Measurements from ENCODE around the gene BAIAP3. TPM values are rescaled to one million over a fixed set of nuclear protein-coding genes. Genes with fewer than 3 reads are reported as not detected.
A peak's percentile ranks its signal among the peaks of the same experiment; 100 is the strongest.
"Not testable (repeated sequence)": the region's sequence is repeated elsewhere in the genome, so short reads cannot be mapped to it uniquely, and the experiment has no call there.

BAIAP3 gene
- total RNA-seq, 1 experiment from 2014 or later = 6.8 TPM

GRCh38 chr16:1327619-1327947 is 5.9 kb upstream of the BAIAP3 start:
- Histone ChIP-seq H2AFZ (ENCODE audit: low read length) (no peak overlapping the region), H4K5ac (ENCODE audit: insufficient read length, low read depth, low read length) (no peak overlapping the region), H3K4ac (ENCODE audit: low read depth, low read length) (no peak overlapping the region), H2BK5ac (ENCODE audit: insufficient read length, low read length) (no peak overlapping the region), H3K9me3 (ENCODE audit: control insufficient read depth, low read depth, low read length) (no peaks in the 10 kb centered on the region), H2BK120ac (ENCODE audit: low read depth, low read length, poor library complexity, severe bottlenecking) (no peak overlapping the region), H3K14ac (ENCODE audit: insufficient read depth, low read length) (no peak overlapping the region; the same call in 1 of the 2 replicates), H3K27ac (ENCODE audit: insufficient read length, low read depth, low read length) (no peak overlapping the region), H3K4me1 (ENCODE audit: insufficient read depth, low read length) (no peaks in the 10 kb centered on the region), H3T11ph (ENCODE audit: low read length) (no peak overlapping the region), H3K56ac (ENCODE audit: insufficient read length, low read depth, low read length) (no peak overlapping the region), H3K79me1 (ENCODE audit: insufficient read depth, low read depth, low read length, poor library complexity, severe bottlenecking) (no peaks in the 10 kb centered on the region), H2BK15ac (ENCODE audit: low read depth, low read length) (no peak overlapping the region), H3K9ac (ENCODE audit: extremely low read depth, insufficient read length, low read length) (no peak overlapping the region), H2BK12ac (ENCODE audit: insufficient read length, low read depth, low read length) (no peak overlapping the region), H3K27me3 (ENCODE audit: insufficient read depth, low read length) (no peaks in the 10 kb centered on the region; the same call in 1 of the 2 replicates), H3K23ac (ENCODE audit: insufficient read length, low read depth, low read length) (no peak overlapping the region), H2BK20ac (ENCODE audit: low read depth, low read length, poor library complexity, severe bottlenecking) (no peak overlapping the region), H4K91ac (ENCODE audit: insufficient read length, low read depth, low read length) (peak overlapping the region; percentile 46), H4K8ac (replicated peaks; ENCODE audit: insufficient read length, low read depth, low read length) (no peak overlapping the region), H4K20me1 (ENCODE audit: control insufficient read depth, insufficient read depth, insufficient read length) (no peaks in the 10 kb centered on the region), H2AK5ac (ENCODE audit: insufficient read length, low read length) (no peak overlapping the region), H3K4me2 (ENCODE audit: insufficient read depth, insufficient read length, low read length) (no peak overlapping the region), H3K18ac (ENCODE audit: insufficient read length, low read depth, low read length) (no peak overlapping the region), H3K23me2 (ENCODE audit: insufficient read length, low read depth, low read length, poor library complexity, severe bottlenecking) (peaks cover 8% of the 10 kb centered on the region), H3K79me2 (ENCODE audit: insufficient read depth, low read length) (no peaks in the 10 kb centered on the region)
- Mint-ChIP-seq H3K4me3 (no peak overlapping the region), H3K4me1 (peaks cover 9 to 18% of the 10 kb centered on the region in 2 experiments), H3K9me3 (no peaks in the 10 kb centered on the region), H3K27me3 (ENCODE audit: low read depth) (peaks cover 8% of the 10 kb centered on the region), H3K27ac (no peak overlapping the region), H3K36me3 (ENCODE audit: insufficient read depth in 1 of 3, low read depth in 3 of 3) (peaks cover 2 to 26% (median 17%) of the 10 kb centered on the region in 3 experiments)
- WGBS (ENCODE audit: extremely low coverage, insufficient read length, low lambda C conversion rate) = no CpG with 5 or more reads among the region's 5 CpGs
- no peak for TF ChIP-seq CTCF (conservative IDR thresholded peaks at IDR 0.05)
- DNase-seq = no peak

- no CpG with 5 or more reads among the region's 20 CpGs for WGBS (ENCODE audit: extremely low coverage, insufficient read length, low lambda C conversion rate)
These were observed 5.3 kb upstream of the BAIAP3 start for GRCh38 chr16:1328136-1328535.

More at GRCh38 chr16:1328136-1328535, 5.3 kb upstream of the BAIAP3 start:
- H3K27me3 ChIP-seq (ENCODE audit: insufficient read depth, low read length); H2BK5ac ChIP-seq (ENCODE audit: insufficient read length, low read length); H3K18ac ChIP-seq (ENCODE audit: insufficient read length, low read depth, low read length); H4K8ac ChIP-seq (replicated peaks; ENCODE audit: insufficient read length, low read depth, low read length); H2BK15ac ChIP-seq (ENCODE audit: low read depth, low read length); H3K4ac ChIP-seq (ENCODE audit: low read depth, low read length); H3K23ac ChIP-seq (ENCODE audit: insufficient read length, low read depth, low read length); H3K4me2 ChIP-seq (ENCODE audit: insufficient read depth, insufficient read length, low read length); H2BK120ac ChIP-seq (ENCODE audit: low read depth, low read length, poor library complexity, severe bottlenecking); H3K9me3 ChIP-seq (ENCODE audit: control insufficient read depth, low read depth, low read length); H3K27ac ChIP-seq (ENCODE audit: insufficient read length, low read depth, low read length); H3K4me3 Mint-ChIP-seq; H4K20me1 ChIP-seq (ENCODE audit: control insufficient read depth, insufficient read depth, insufficient read length); H3K9me3 Mint-ChIP-seq; H3K56ac ChIP-seq (ENCODE audit: insufficient read length, low read depth, low read length); H4K5ac ChIP-seq (ENCODE audit: insufficient read length, low read depth, low read length); H3K14ac ChIP-seq (ENCODE audit: insufficient read depth, low read length); DNase-seq; H3K4me1 ChIP-seq (ENCODE audit: insufficient read depth, low read length); H3T11ph ChIP-seq (ENCODE audit: low read length); H2BK12ac ChIP-seq (ENCODE audit: insufficient read length, low read depth, low read length); H2AK5ac ChIP-seq (ENCODE audit: insufficient read length, low read length); H3K79me2 ChIP-seq (ENCODE audit: insufficient read depth, low read length); H3K79me1 ChIP-seq (ENCODE audit: insufficient read depth, low read depth, low read length, poor library complexity, severe bottlenecking); H4K91ac ChIP-seq (ENCODE audit: insufficient read length, low read depth, low read length); H2AFZ ChIP-seq (ENCODE audit: low read length); H3K9ac ChIP-seq (ENCODE audit: extremely low read depth, insufficient read length, low read length); H2BK20ac ChIP-seq (ENCODE audit: low read depth, low read length, poor library complexity, severe bottlenecking): not testable (repeated sequence)
- H3K27ac Mint-ChIP-seq = peak overlapping the region in 1 of 3 experiments; percentile 76; a peak in 1 of 7 replicates
- peaks cover 11% of the 10 kb centered on the region for H3K27me3 Mint-ChIP-seq (ENCODE audit: low read depth)
- H3K4me1 Mint-ChIP-seq = peaks cover 12 to 20% of the 10 kb centered on the region in 2 experiments
- H3K23me2 ChIP-seq (ENCODE audit: insufficient read length, low read depth, low read length, poor library complexity, severe bottlenecking) = peaks cover 12% of the 10 kb centered on the region
- peaks cover 2 to 22% (median 17%) of the 10 kb centered on the region in 3 experiments for H3K36me3 Mint-ChIP-seq (ENCODE audit: insufficient read depth in 1 of 3, low read depth in 3 of 3)

Measured in H9 (cell line).